Stimulated activated naive CD4-positive, alpha-beta T cell treated with Interleukin-2 at 50 U/mL for 16 hours (primary cell): ENCODE measurements around the gene PTK6.

Source experiments
- DNase-seq: peaks from one replicate; lab custom pipeline; 2025; lab: John Stamatoyannopoulos, UW

PTK6 gene

GRCh38 chr20:63507083-63507743, 30.0 kb downstream of the PTK6 start:
- no peak for DNase-seq

- no peak for DNase-seq
These were observed 31.5 kb downstream of the PTK6 start for GRCh38 chr20:63505723-63506122.

- DNase-seq = no peak
These were observed 31.9 kb downstream of the PTK6 start for GRCh38 chr20:63505281-63505680.

- DNase-seq = no peak
These were observed 32.5 kb downstream of the PTK6 start for GRCh38 chr20:63504642-63505041.

GRCh38 chr20:63503524-63503923, 33.7 kb downstream of the PTK6 start:
- DNase-seq = no peak

DNA sequence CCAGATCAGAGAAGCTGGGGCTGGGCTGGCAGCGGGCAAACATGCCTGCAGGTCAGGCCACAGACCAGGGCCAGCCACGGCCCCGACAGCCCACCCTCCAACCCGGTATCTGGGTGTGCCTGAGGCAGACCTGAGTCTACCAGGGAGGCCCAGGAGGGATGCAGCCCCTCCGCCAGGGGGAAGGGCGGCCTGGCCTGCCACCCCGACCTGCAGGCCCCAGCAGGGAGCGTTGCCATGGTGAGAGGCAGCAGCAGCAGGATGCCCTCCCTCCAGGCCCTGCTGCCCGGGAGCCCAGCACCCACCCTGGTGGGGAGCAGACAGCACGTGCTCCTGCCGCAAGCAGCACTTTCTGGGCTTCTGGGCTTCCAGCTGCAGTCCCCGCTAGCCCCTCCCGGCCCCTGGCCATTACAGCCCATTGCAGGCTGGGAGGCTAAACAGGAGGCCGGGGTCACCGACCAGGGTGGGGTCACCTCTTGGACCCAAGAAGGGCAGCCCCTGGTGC, 34.5 kb downstream of the PTK6 start:
- no peak for DNase-seq

GRCh38 chr20:63501818-63502670, 35.1 kb downstream of the PTK6 start:
- no peak for DNase-seq

DNA sequence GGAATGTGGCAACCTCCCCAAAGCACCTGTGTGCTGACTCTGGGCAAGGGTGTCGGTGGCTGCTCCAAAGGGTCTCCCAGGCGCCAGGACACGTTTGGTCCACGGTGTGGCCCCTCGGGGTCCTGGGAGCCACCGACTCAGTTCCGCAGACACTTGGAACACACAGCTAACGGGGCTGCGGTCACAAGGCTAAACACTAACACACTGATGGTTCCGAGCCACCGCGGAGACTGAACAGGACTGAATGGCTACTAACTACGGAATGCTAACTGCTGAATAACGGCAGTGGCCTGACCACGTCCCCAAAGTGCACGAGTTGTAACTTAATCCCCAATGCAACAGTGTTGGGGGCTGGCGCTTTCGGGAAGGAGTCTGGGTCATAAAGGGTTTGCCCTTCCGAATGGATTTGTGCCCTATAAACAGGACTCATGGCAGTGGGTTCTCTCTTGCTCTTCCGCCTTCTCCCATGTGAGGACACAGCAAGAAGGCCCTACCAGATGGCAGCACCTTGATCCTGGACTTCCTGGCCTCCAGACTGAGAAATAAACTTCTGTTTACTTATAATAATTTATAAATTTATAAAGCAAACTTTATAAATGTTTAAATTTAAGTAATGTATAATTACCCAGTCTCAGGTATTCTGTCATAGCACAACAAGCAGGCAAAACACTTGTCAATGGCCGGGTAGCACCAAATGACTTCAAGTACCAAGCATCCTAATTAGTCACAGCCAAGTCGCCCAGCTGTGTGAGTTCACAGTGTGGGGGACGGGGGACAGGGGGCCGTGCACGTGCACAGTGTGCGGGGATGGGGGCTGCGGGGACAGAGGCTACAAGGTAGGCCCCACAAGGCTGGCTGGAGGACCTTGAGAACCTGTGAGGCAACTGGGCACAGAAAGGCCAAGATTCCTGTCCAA, 36.0 kb downstream of the PTK6 start:
- DNase-seq = no peak

GRCh38 chr20:63500151-63500901, 36.9 kb downstream of the PTK6 start:
- DNase-seq = no peak

- no peak for DNase-seq
These were observed 37.7 kb downstream of the PTK6 start for GRCh38 chr20:63499338-63499969.

DNA sequence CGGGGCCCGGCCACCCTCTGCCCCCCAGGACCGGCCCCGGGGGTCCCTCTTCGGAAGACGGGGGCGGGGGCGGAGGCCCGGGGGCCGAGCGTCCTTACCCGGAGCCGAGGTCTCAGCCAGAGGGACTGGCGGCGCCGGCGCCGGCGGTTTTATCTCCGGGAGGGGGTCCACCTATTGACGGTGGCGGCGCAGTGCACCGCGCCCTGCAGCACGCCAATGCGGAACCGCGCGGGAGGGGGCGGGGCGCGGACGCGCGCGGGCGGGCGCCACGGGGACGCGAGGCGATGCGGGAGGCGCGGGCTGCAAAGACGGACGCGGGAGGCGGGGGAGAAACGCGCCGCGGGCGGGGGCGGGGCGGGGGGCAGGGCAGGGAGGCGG, 38.2 kb downstream of the PTK6 start, which contains the start of gene EEF1A2:
TSS of gene EEF1A2 (minus strand) at position 124 of the 378 bp plus-strand sequence. CDS start 1,320 bp downstream, outside the sequence.
- peak; percentile 24 for DNase-seq

GRCh38 chr20:63497946-63498935, 38.9 kb downstream of the PTK6 start:
- DNase-seq = no peak

GRCh38 chr20:63497138-63497945, 39.8 kb downstream of the PTK6 start:
- no peak for DNase-seq

DNA sequence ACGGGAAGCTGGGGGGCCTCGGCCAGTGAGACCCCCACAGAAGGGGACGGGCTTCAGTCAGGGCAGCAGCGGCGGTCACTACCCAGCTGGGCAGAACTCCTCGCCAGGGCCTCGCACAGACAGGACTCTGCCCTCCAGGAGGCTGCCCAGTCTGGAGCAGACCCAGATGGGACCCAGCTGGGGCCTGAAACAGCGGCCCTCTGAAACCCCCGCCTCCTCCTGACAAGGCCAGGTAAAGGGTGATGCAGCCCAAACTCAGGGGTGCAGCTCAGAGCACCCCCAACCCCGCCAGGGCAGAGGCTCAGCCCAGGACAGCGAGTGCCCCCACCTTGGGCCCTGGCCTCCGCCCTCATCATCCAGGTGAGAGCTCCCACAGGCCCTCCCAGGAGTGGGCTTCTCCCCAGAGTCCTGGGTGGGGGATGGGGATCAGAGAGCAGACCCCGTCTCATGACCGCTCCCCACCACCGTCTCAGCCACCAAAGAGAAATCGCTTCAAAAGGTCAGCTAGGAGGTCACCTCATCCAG, 40.5 kb downstream of the PTK6 start:
- no peak for DNase-seq

GRCh38 chr20:63495741-63496595, 41.2 kb downstream of the PTK6 start:
- DNase-seq = peak; percentile 67

GRCh38 chr20:63495167-63495720, 41.9 kb downstream of the PTK6 start:
- DNase-seq = no peak
